HepG2 (cell line): Measurements from ENCODE around the gene NUP153. TPM values are rescaled to one million over a fixed set of nuclear protein-coding genes. Genes with fewer than 3 reads are reported as not detected.

Experiments
- ATF7 ChIP-seq, 2 experiments: fragments of 450-650 bp in 1 of 2; sonication (generic) in 1 of 2; formaldehyde crosslinking in 1 of 2; IDR thresholded peaks; 2 replicates each; pipeline versions ENCODE4 v1.4.0 to v1.6.1; 2016 to 2020; ENCODE audit warnings: antibody characterized with exemption in 1 of 2, mild to moderate bottlenecking in 1 of 2, missing genetic modification reagents in 1 of 2
- BORCS8-MEF2B ChIP-seq: sonication (generic); formaldehyde crosslinking; IDR thresholded peaks from 2 replicates; pipeline ENCODE4 v1.8.0; 2022; ENCODE audit warnings: mild to moderate bottlenecking, missing genetic modification reagents
- HOXA3 ChIP-seq: sonication (generic); formaldehyde crosslinking; IDR thresholded peaks from 2 replicates; pipeline ENCODE4 v1.5.0; 2020; ENCODE audit warnings: missing genetic modification reagents
- HOXA9 ChIP-seq: sonication (generic); formaldehyde crosslinking; IDR thresholded peaks from 2 replicates; pipeline ENCODE4 v1.8.1; 2022; ENCODE audit warnings: missing genetic modification reagents, mild to moderate bottlenecking, moderate library complexity, borderline replicate concordance
- JARID2 ChIP-seq: sonication (generic); formaldehyde crosslinking; IDR thresholded peaks from 2 replicates; pipeline ENCODE4 v1.8.1; 2023; ENCODE audit warnings: missing genetic modification reagents, inconsistent platforms; ENCODE audit not compliant: insufficient replicate concordance
- JUNB ChIP-seq: sonication (generic); formaldehyde crosslinking; IDR thresholded peaks from 2 replicates; pipeline ENCODE4 v1.8.0; 2022; ENCODE audit warnings: missing genetic modification reagents, mild to moderate bottlenecking, borderline replicate concordance
- MAFK ChIP-seq, 2 experiments: IDR thresholded peaks in 1 of 2; conservative IDR thresholded peaks in 1 of 2; 2 replicates each; pipeline ENCODE4 v1.6.1; 2011; ENCODE audit warnings: improper control_type of control experiment in 2 of 2, low read length in 2 of 2
- MIXL1 ChIP-seq: IDR thresholded peaks from 2 replicates; pipeline ENCODE4 v1.6.1; 2016
- PHF21A ChIP-seq: sonication (generic); formaldehyde crosslinking; IDR thresholded peaks from 2 replicates; pipeline ENCODE4 v1.5.0; 2020; ENCODE audit warnings: mild to moderate bottlenecking, missing genetic modification reagents
- PHF5A ChIP-seq: IDR thresholded peaks from one replicate; pipeline ENCODE4 v1.6.1; 2018; ENCODE audit warnings: low read depth, missing genetic modification reagents; ENCODE audit not compliant: unreplicated experiment
- RXRA ChIP-seq: sonication (generic); formaldehyde crosslinking; IDR thresholded peaks from 2 replicates; pipeline ENCODE4 v1.5.1; 2020; ENCODE audit warnings: missing genetic modification reagents
- TBL1XR1 ChIP-seq: fragments of 150-350 bp; IDR thresholded peaks from 2 replicates; pipeline ENCODE4 v1.6.1; 2014; ENCODE audit warnings: borderline replicate concordance, low read length; ENCODE audit not compliant: partially characterized antibody
- TBX3 ChIP-seq: fragments of 450-650 bp; IDR thresholded peaks from 2 replicates; pipeline ENCODE4 v1.6.1; 2017; ENCODE audit warnings: antibody characterized with exemption, mild to moderate bottlenecking, inconsistent platforms, borderline replicate concordance
- TFAP4 ChIP-seq: sonication (generic); IDR thresholded peaks from 2 replicates; pipeline ENCODE4 v1.6.1; 2016; ENCODE audit warnings: low read depth, borderline replicate concordance
- ZNF136 ChIP-seq: sonication (generic); formaldehyde crosslinking; IDR thresholded peaks from 2 replicates; pipeline ENCODE4 v1.8.1; 2022; ENCODE audit warnings: low read depth, mild to moderate bottlenecking, moderate library complexity, missing genetic modification reagents
- ZNF143 ChIP-seq: sonication (generic); formaldehyde crosslinking; IDR thresholded peaks from 2 replicates; pipeline ENCODE4 v1.4.0; 2020; ENCODE audit warnings: missing genetic modification reagents
- ZNF225 ChIP-seq: sonication (generic); formaldehyde crosslinking; IDR thresholded peaks from 2 replicates; pipeline ENCODE4 v1.4.0; 2020; ENCODE audit warnings: mild to moderate bottlenecking, missing genetic modification reagents
- ZNF430 ChIP-seq: sonication (generic); formaldehyde crosslinking; IDR thresholded peaks from 2 replicates; pipeline ENCODE4 v1.9.0; 2021; ENCODE audit warnings: mild to moderate bottlenecking, missing genetic modification reagents
- ZNF501 ChIP-seq: sonication (generic); formaldehyde crosslinking; IDR thresholded peaks from 2 replicates; pipeline ENCODE4 v1.5.1; 2020; ENCODE audit warnings: mild to moderate bottlenecking, moderate library complexity, missing genetic modification reagents
- ZNF530 ChIP-seq: sonication (generic); formaldehyde crosslinking; IDR thresholded peaks from 2 replicates; pipeline ENCODE4 v1.5.0; 2020; ENCODE audit warnings: low read depth, mild to moderate bottlenecking, missing genetic modification reagents
- ZSCAN20 ChIP-seq: sonication (generic); formaldehyde crosslinking; IDR thresholded peaks from 2 replicates; pipeline ENCODE4 v1.4.0; 2020; ENCODE audit warnings: missing genetic modification reagents, mild to moderate bottlenecking, borderline replicate concordance
- ZSCAN31 ChIP-seq: sonication (generic); formaldehyde crosslinking; IDR thresholded peaks from 2 replicates; pipeline ENCODE4 v1.5.0; 2020; ENCODE audit warnings: low read depth, mild to moderate bottlenecking, missing genetic modification reagents
- polyA plus RNA-seq, 8 experiments: library from polyadenylated mRNA; depleted of rRNA in 3 of 8; stranded (reverse) in 7 of 8; unstranded in 1 of 8; fragments of >200 nt; fragmentation: Illumina TruSeq in 4 of 8; extraction: Trizol in 4 of 8; gene quantifications; 2 replicates each; pipeline versions ENCODE4 v1.2.1 to v1.2.3, GENCODE V29; 2011 to 2016; ENCODE audit warnings: low read depth in 4 of 8, missing spikeins in 1 of 8, mixed read lengths in 1 of 8; ENCODE audit not compliant: insufficient read depth in 1 of 8
- total RNA-seq, 5 experiments: library from RNA; depleted of rRNA; stranded (reverse); fragments of >200 nt; fragmentation: Illumina TruSeq; extraction: Trizol; gene quantifications; 2 replicates each; pipeline ENCODE4 v1.2.3, GENCODE V29; 2016; ENCODE audit warnings: low read depth in 1 of 5
- TF ChIP-seq, protein P1 (sequence below): sonication (generic); formaldehyde crosslinking; IDR thresholded peaks from 2 replicates; pipeline ENCODE4 v1.5.0; 2020; ENCODE audit warnings: mild to moderate bottlenecking, missing genetic modification reagents
- TF ChIP-seq, protein P2 (sequence below): sonication (generic); formaldehyde crosslinking; IDR thresholded peaks from 2 replicates; pipeline ENCODE4 v1.4.0; 2020; ENCODE audit warnings: mild to moderate bottlenecking, missing genetic modification reagents
- TF ChIP-seq, protein P3 (sequence below): sonication (generic); formaldehyde crosslinking; IDR thresholded peaks from 2 replicates; pipeline ENCODE4 v1.4.0; 2020; ENCODE audit warnings: mild to moderate bottlenecking, low read depth, missing genetic modification reagents

Gene NUP153
- total and polyA plus RNA-seq, 2 of the 13 experiments (the other 11 are each of a cell fraction or from before 2014, with no cell fraction given) = 29.8 to 55.2 TPM

DNA sequence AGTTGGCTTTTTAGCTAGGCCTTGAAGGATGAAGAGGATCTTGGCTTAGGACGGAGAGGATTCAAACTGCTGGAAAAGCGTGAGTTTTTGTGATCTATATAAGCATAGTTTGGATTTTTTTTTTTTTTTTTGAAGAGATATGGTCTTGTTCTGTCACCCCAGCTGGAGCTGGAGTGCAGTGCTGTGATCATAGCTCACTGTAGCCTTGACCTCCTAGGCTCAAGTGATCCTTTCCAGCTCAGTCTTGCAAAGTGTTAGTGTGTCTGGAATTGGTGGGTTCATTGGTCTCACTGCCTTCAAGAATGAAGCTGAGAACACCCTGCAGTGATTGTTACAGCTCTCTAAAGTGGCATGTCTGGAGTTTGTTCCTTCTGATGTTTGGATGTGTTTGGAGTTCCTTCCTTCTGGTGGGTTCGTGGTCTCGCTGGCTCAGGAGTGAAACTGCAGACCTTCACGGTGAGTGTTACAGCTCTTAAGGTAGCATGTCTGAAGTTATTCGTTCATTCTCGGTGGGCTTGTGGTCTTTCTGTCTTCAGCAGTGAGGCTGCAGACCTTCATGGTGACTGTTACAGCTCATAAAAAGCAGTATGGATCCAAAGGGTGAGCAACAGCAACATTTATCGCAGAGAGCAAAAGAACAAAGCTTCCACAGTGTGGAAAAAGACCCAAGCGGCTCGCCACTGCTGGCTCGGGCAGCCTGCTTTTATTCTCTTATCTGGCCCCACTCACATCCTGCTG is 37.5 kb upstream of the NUP153 start (continued):
- TF ChIP-seq MAFK (conservative IDR thresholded peaks at IDR 0.05 in 1 of 2, IDR thresholded peaks at IDR 0.05 in 1 of 2; ENCODE audit: low read length in 2 of 2) (no peak), ZNF143 (no peak), ZNF430 (CRISPR knock-in tag) (no peak), HOXA3 (CRISPR knock-in tag) (no peak), ZNF530 (CRISPR knock-in tag) (no peak), ZNF225 (CRISPR knock-in tag) (no peak), ZNF501 (peak; percentile 66), HOXA9 (no peak), ZNF136 (CRISPR knock-in tag) (no peak), TFAP4 (no peak), JUNB (CRISPR knock-in tag) (no peak), JARID2 (CRISPR knock-in tag) (no peak), ZSCAN20 (CRISPR knock-in tag) (no peak), RXRA (CRISPR knock-in tag) (no peak), MIXL1 (CRISPR knock-in tag) (0 out of 2 replicates have a peak, but pooled peaks have one; percentile 5), TBX3 (no peak), ZSCAN31 (CRISPR knock-in tag) (no peak), BORCS8-MEF2B (CRISPR knock-in tag) (no peak), PHF5A (CRISPR knock-in tag) (no peak), TBL1XR1 (no peak), ATF7 (IDR thresholded peaks at IDR 0.05) (no peak), ATF7 (CRISPR knock-in tag; IDR thresholded peaks at IDR 0.05) (no peak), PHF21A (CRISPR knock-in tag) (no peak; the same call in 1 of the 2 replicates)
- TF ChIP-seq, protein P1, sequence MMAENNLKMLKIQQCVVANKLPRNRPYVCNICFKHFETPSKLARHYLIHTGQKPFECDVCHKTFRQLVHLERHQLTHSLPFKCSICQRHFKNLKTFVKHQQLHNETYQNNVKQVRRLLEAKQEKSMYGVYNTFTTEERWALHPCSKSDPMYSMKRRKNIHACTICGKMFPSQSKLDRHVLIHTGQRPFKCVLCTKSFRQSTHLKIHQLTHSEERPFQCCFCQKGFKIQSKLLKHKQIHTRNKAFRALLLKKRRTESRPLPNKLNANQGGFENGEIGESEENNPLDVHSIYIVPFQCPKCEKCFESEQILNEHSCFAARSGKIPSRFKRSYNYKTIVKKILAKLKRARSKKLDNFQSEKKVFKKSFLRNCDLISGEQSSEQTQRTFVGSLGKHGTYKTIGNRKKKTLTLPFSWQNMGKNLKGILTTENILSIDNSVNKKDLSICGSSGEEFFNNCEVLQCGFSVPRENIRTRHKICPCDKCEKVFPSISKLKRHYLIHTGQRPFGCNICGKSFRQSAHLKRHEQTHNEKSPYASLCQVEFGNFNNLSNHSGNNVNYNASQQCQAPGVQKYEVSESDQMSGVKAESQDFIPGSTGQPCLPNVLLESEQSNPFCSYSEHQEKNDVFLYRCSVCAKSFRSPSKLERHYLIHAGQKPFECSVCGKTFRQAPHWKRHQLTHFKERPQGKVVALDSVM (CRISPR knock-in tag) = no peak
- TF ChIP-seq, protein P2, sequence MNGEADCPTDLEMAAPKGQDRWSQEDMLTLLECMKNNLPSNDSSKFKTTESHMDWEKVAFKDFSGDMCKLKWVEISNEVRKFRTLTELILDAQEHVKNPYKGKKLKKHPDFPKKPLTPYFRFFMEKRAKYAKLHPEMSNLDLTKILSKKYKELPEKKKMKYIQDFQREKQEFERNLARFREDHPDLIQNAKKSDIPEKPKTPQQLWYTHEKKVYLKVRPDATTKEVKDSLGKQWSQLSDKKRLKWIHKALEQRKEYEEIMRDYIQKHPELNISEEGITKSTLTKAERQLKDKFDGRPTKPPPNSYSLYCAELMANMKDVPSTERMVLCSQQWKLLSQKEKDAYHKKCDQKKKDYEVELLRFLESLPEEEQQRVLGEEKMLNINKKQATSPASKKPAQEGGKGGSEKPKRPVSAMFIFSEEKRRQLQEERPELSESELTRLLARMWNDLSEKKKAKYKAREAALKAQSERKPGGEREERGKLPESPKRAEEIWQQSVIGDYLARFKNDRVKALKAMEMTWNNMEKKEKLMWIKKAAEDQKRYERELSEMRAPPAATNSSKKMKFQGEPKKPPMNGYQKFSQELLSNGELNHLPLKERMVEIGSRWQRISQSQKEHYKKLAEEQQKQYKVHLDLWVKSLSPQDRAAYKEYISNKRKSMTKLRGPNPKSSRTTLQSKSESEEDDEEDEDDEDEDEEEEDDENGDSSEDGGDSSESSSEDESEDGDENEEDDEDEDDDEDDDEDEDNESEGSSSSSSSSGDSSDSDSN (CRISPR knock-in tag) = no peak
- TF ChIP-seq, protein P3, sequence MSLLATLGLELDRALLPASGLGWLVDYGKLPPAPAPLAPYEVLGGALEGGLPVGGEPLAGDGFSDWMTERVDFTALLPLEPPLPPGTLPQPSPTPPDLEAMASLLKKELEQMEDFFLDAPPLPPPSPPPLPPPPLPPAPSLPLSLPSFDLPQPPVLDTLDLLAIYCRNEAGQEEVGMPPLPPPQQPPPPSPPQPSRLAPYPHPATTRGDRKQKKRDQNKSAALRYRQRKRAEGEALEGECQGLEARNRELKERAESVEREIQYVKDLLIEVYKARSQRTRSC (CRISPR knock-in tag) = no peak
